ENCODE results near the gene SOWAHB.

GRCh38 chr4:76905521-76905920, 7.6 kb upstream of the SOWAHB start:
- TF ChIP-seq EP300 (IDR thresholded peaks at IDR 0.05) (no peak), CTCF (IDR thresholded peaks at IDR 0.05) (no peak), POLR2AphosphoS5 (IDR thresholded peaks at IDR 0.05) (no peak), POLR2A (IDR thresholded peaks at IDR 0.05; ENCODE audit: low read depth) (no peak)

All from esophagus muscularis mucosa (tissue), 4 donors.